Mesenchymal stem cell (in vitro differentiated cells and primary cell): ENCODE data around the gene PARP14.
"Not testable (repeated sequence)": the region's sequence is repeated elsewhere in the genome, so short reads cannot be mapped to it uniquely, and the experiment has no call there.

Source experiments
- DNase-seq: peaks from one replicate; pipeline ENCODE4 v3.0.0-alpha.2; 2013
- H2AFZ ChIP-seq: one replicate; pipeline ENCODE4 v1.6.1; 2013; ENCODE audit warnings: low read depth, mild to moderate bottlenecking, control low read depth, inconsistent platforms, low read length, moderate library complexity
- H2AK5ac ChIP-seq: 2 replicates; pipeline ENCODE4 v1.6.1; 2013; ENCODE audit warnings: low read length, moderate library complexity, mild to moderate bottlenecking, inconsistent platforms; ENCODE audit not compliant: severe bottlenecking
- H2BK120ac ChIP-seq: one replicate; pipeline ENCODE4 v1.6.1; 2013; ENCODE audit warnings: low read depth, mild to moderate bottlenecking, inconsistent platforms, low read length, moderate library complexity
- H2BK12ac ChIP-seq, 2 experiments: one replicate each; pipeline ENCODE4 v1.6.1; 2013; ENCODE audit warnings: inconsistent platforms in 2 of 2, low read length in 2 of 2, mild to moderate bottlenecking in 2 of 2, moderate library complexity in 2 of 2, control low read depth in 1 of 2
- H2BK15ac ChIP-seq: one replicate; pipeline ENCODE4 v1.6.1; 2013; ENCODE audit warnings: mild to moderate bottlenecking, low read depth, inconsistent platforms; ENCODE audit not compliant: poor library complexity, severe bottlenecking
- H2BK5ac ChIP-seq: 2 replicates; pipeline ENCODE4 v1.6.1; 2013; ENCODE audit warnings: low read depth, mild to moderate bottlenecking, low read length, control low read depth, inconsistent platforms; ENCODE audit not compliant: poor library complexity, severe bottlenecking
- H3K14ac ChIP-seq, 2 experiments: one replicate each; pipeline ENCODE4 v1.6.1; 2013; ENCODE audit warnings: inconsistent platforms in 2 of 2, low read length in 2 of 2, control low read depth in 1 of 2, mild to moderate bottlenecking in 1 of 2, moderate library complexity in 1 of 2
- H3K18ac ChIP-seq, 2 experiments: one replicate each; pipeline ENCODE4 v1.6.1; 2013; ENCODE audit warnings: inconsistent platforms in 2 of 2, low read length in 2 of 2, control low read depth in 1 of 2, low read depth in 1 of 2, mild to moderate bottlenecking in 1 of 2
- H3K23ac ChIP-seq, 2 experiments: one replicate each; pipeline ENCODE4 v1.6.1; 2013; ENCODE audit warnings: inconsistent platforms in 2 of 2, low read length in 2 of 2, mild to moderate bottlenecking in 2 of 2, moderate library complexity in 2 of 2, control low read depth in 1 of 2
- H3K27ac ChIP-seq: 2 replicates; pipeline ENCODE4 v1.5.1; 2013; ENCODE audit warnings: mild to moderate bottlenecking, moderate library complexity, low read length, control low read depth, inconsistent platforms; ENCODE audit not compliant: poor library complexity, severe bottlenecking
- H3K27me3 ChIP-seq, 2 experiments: 2 replicates each; pipeline versions ENCODE4 v1.6.1 to v1.7.0; 2013; ENCODE audit warnings: low read length in 2 of 2, mild to moderate bottlenecking in 2 of 2, moderate library complexity in 2 of 2, control low read depth in 1 of 2, inconsistent platforms in 1 of 2; ENCODE audit not compliant: control insufficient read depth in 1 of 2, insufficient read depth in 1 of 2
- H3K36me3 ChIP-seq, 2 experiments: 2 replicates each; pipeline versions ENCODE4 v1.6.1 to v1.7.0; 2013; ENCODE audit warnings: low read length in 2 of 2, control low read depth in 1 of 2, inconsistent platforms in 1 of 2, low read depth in 1 of 2, mild to moderate bottlenecking in 1 of 2; ENCODE audit not compliant: insufficient read depth in 2 of 2, control insufficient read depth in 1 of 2
- H3K4ac ChIP-seq, 2 experiments: one replicate each; pipeline ENCODE4 v1.6.1; 2013; ENCODE audit warnings: inconsistent platforms in 2 of 2, low read length in 2 of 2, mild to moderate bottlenecking in 2 of 2, moderate library complexity in 2 of 2, control low read depth in 1 of 2, low read depth in 1 of 2
- H3K4me1 ChIP-seq: 2 replicates; pipeline ENCODE4 v1.6.1; 2013; ENCODE audit warnings: low read depth, low read length, control low read depth; ENCODE audit not compliant: control insufficient read depth, insufficient read depth
- H3K4me2 ChIP-seq: 2 replicates; pipeline ENCODE4 v1.6.1; 2013; ENCODE audit warnings: low read length, mild to moderate bottlenecking, inconsistent platforms; ENCODE audit not compliant: poor library complexity, severe bottlenecking
- H3K4me3 ChIP-seq, 2 experiments: 2 replicates each; pipeline versions ENCODE4 v1.5.1 to v1.7.0; 2013; ENCODE audit warnings: low read length in 2 of 2, mild to moderate bottlenecking in 2 of 2, control low read depth in 1 of 2, low read depth in 1 of 2; ENCODE audit not compliant: insufficient read depth in 1 of 2
- H3K79me1 ChIP-seq: replicated peaks from 2 replicates; pipeline ENCODE4 v1.6.1; 2013; ENCODE audit warnings: mild to moderate bottlenecking, control low read depth, low read length, inconsistent platforms; ENCODE audit not compliant: poor library complexity, severe bottlenecking
- H3K9ac ChIP-seq: 2 replicates; pipeline ENCODE4 v1.7.0; 2013; ENCODE audit warnings: mild to moderate bottlenecking, low read length, moderate library complexity
- H3K9me3 ChIP-seq: 2 replicates; pipeline ENCODE4 v1.7.0; 2013; ENCODE audit warnings: mild to moderate bottlenecking, low read length; ENCODE audit not compliant: control insufficient read depth
- H4K8ac ChIP-seq: one replicate; pipeline ENCODE4 v1.6.1; 2013; ENCODE audit warnings: inconsistent platforms, mild to moderate bottlenecking, low read length, moderate library complexity
- H4K91ac ChIP-seq: one replicate; pipeline ENCODE4 v1.6.1; 2013; ENCODE audit warnings: mild to moderate bottlenecking, low read length, inconsistent platforms
- WGBS: methylation state at CpG from one replicate; pipeline ENCODE4 v1.1.7; 2013; ENCODE audit warnings: mixed read lengths; 5-methylcytosine and 5-hydroxymethylcytosine counted together

The PARP14 gene

GRCh38 chr3:122747295-122747694 is 66.7 kb downstream of the PARP14 start:
- not testable (repeated sequence) for H3K4me1 ChIP-seq, H3K27ac ChIP-seq, H3K9ac ChIP-seq, H2AK5ac ChIP-seq, H3K4me3 ChIP-seq, H4K91ac ChIP-seq, H2BK120ac ChIP-seq, H4K8ac ChIP-seq, H3K79me1 ChIP-seq, H3K4me2 ChIP-seq, H2AFZ ChIP-seq, H3K14ac ChIP-seq, H3K4ac ChIP-seq, H3K18ac ChIP-seq, H3K23ac ChIP-seq, H2BK15ac ChIP-seq, DNase-seq, H3K27me3 ChIP-seq, H3K9me3 ChIP-seq, H2BK5ac ChIP-seq, H2BK12ac ChIP-seq
- H3K36me3 ChIP-seq = peaks cover 0 to 19% of the 10 kb centered on the region in 2 experiments
- WGBS = 100% methylated on average over 2 of the region's 35 CpGs

- DNase-seq = no peak
- H3K23ac ChIP-seq = no peak overlapping the region
- H2BK120ac ChIP-seq = no peak overlapping the region
- H3K4me1 ChIP-seq = no peaks in the 10 kb centered on the region
- H3K79me1 ChIP-seq = no peaks in the 10 kb centered on the region
- no peak overlapping the region for H3K9ac ChIP-seq
- no peak overlapping the region for H2BK12ac ChIP-seq
- no peak overlapping the region for H3K18ac ChIP-seq
- H4K8ac ChIP-seq = no peak overlapping the region
- no peak overlapping the region for H4K91ac ChIP-seq
- no peak overlapping the region for H2AK5ac ChIP-seq
- no peak overlapping the region for H3K27ac ChIP-seq
- no peak overlapping the region for H3K4ac ChIP-seq
- H2BK15ac ChIP-seq = no peak overlapping the region
- no peaks in the 10 kb centered on the region for H3K9me3 ChIP-seq
- no peak overlapping the region for H2AFZ ChIP-seq
- H3K36me3 ChIP-seq = peaks cover 0 to 20% of the 10 kb centered on the region in 2 experiments
- no peak overlapping the region for H2BK5ac ChIP-seq
- no peak overlapping the region for H3K4me2 ChIP-seq
- H3K14ac ChIP-seq = no peak overlapping the region
- WGBS = 100% methylated on average over 1 of the region's 1 CpG
- H3K4me3 ChIP-seq = no peak overlapping the region
- no peaks in the 10 kb centered on the region for H3K27me3 ChIP-seq
These were observed 67.7 kb downstream of the PARP14 start for GRCh38 chr3:122748347-122748746.

GRCh38 chr3:122754929-122755328 is 74.3 kb downstream of the PARP14 start:
- no peak overlapping the region for H3K4me2 ChIP-seq
- H2BK12ac ChIP-seq = no peak overlapping the region
- peaks cover 0 to 38% of the 10 kb centered on the region in 2 experiments for H3K36me3 ChIP-seq
- no peaks in the 10 kb centered on the region for H3K27me3 ChIP-seq
- H3K27ac ChIP-seq = no peak overlapping the region
- no peak overlapping the region for H3K4ac ChIP-seq
- no peak overlapping the region for H4K8ac ChIP-seq
- H3K4me3 ChIP-seq = no peak overlapping the region
- no peaks in the 10 kb centered on the region for H3K79me1 ChIP-seq
- WGBS = 83% methylated on average over 5 of the region's 5 CpGs
- H3K4me1 ChIP-seq = peaks cover 1% of the 10 kb centered on the region
- H4K91ac ChIP-seq = no peak overlapping the region
- no peak overlapping the region for H3K18ac ChIP-seq
- H2BK5ac ChIP-seq = no peak overlapping the region
- H2AFZ ChIP-seq = no peak overlapping the region
- peak; percentile 45 for DNase-seq
- H2BK120ac ChIP-seq = no peak overlapping the region
- H3K9me3 ChIP-seq = no peaks in the 10 kb centered on the region
- no peak overlapping the region for H2AK5ac ChIP-seq
- H3K23ac ChIP-seq = no peak overlapping the region
- H3K9ac ChIP-seq = no peak overlapping the region
- H3K14ac ChIP-seq = no peak overlapping the region
- no peak overlapping the region for H2BK15ac ChIP-seq

DNA sequence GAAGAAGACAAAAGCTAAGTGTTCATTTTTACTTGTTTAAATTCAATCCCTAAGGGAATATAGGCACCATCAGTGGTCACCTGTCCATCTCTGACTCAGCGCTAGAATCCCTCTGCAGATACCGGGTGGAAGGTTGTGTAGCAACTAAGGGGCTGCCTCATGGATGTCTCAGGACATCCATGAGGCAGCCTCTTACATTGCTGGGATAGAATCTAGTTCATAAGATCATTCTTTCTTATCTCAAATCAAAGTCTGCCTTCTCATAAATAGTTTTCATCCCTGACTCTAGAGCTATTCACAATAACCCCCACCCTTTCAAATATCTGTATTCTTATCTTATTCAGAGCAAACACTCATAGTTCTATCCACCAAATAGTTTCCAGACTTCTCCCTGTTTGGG is 74.9 kb downstream of the PARP14 start:
- H3K4ac ChIP-seq = no peak overlapping the region
- H3K9ac ChIP-seq = no peak overlapping the region
- no peak overlapping the region for H3K23ac ChIP-seq
- no peak overlapping the region for H2BK120ac ChIP-seq
- 100% methylated on average over 2 of the region's 2 CpGs for WGBS
- H3K27ac ChIP-seq = no peak overlapping the region
- H2BK5ac ChIP-seq = no peak overlapping the region
- H3K4me3 ChIP-seq = no peak overlapping the region
- DNase-seq = no peak
- H3K36me3 ChIP-seq = peaks cover 0 to 38% of the 10 kb centered on the region in 2 experiments
- no peak overlapping the region for H3K4me2 ChIP-seq
- H2BK12ac ChIP-seq = no peak overlapping the region
- no peak overlapping the region for H3K14ac ChIP-seq
- no peaks in the 10 kb centered on the region for H3K9me3 ChIP-seq
- H2AFZ ChIP-seq = no peak overlapping the region
- no peak overlapping the region for H4K8ac ChIP-seq
- no peak overlapping the region for H3K18ac ChIP-seq
- H2BK15ac ChIP-seq = no peak overlapping the region
- no peak overlapping the region for H2AK5ac ChIP-seq
- no peaks in the 10 kb centered on the region for H3K79me1 ChIP-seq
- no peak overlapping the region for H4K91ac ChIP-seq
- peaks cover 2% of the 10 kb centered on the region for H3K4me1 ChIP-seq
- H3K27me3 ChIP-seq = no peaks in the 10 kb centered on the region
